HG03460 (cell line): ENCODE results near the gene CEP135.
A peak's percentile ranks its signal among the peaks of the same experiment; 100 is the strongest.

Source experiments
- ATAC-seq: cut with Tn5 transposase; IDR thresholded peaks from one replicate; pipeline ENCODE4 v1.9.1; 2021; ENCODE audit not compliant: unreplicated experiment

The CEP135 gene

GRCh38 chr4:56004235-56004634 is 55.5 kb downstream of the CEP135 start:
- no peak for ATAC-seq

- no peak for ATAC-seq
Observed at GRCh38 chr4:56007154-56007553, 58.4 kb downstream of the CEP135 start.

- ATAC-seq: no peak
Observed at GRCh38 chr4:56008206-56008605, 59.5 kb downstream of the CEP135 start.

- no peak for ATAC-seq
Observed at GRCh38 chr4:56026596-56026995, 77.9 kb downstream of the CEP135 start.

GRCh38 chr4:56028165-56028564 is 79.4 kb downstream of the CEP135 start:
- ATAC-seq: no peak

- no peak for ATAC-seq
Observed at GRCh38 chr4:56038487-56039162, 89.9 kb downstream of the CEP135 start.

- no peak for ATAC-seq
Observed at GRCh38 chr4:56040842-56041241, 92.1 kb downstream of the CEP135 start.

GRCh38 chr4:56042225-56042624 is 93.5 kb downstream of the CEP135 start:
- ATAC-seq: no peak

GRCh38 chr4:56048383-56048701 is 99.6 kb downstream of the CEP135 start:
- ATAC-seq: no peak

- ATAC-seq: peak; percentile 95
Observed at GRCh38 chr4:56048702-56049431, 100.1 kb downstream of the CEP135 start.

- ATAC-seq: no peak
Observed at GRCh38 chr4:56050625-56051024, 101.9 kb downstream of the CEP135 start.

- no peak for ATAC-seq
Observed at GRCh38 chr4:56051029-56051709, 102.4 kb downstream of the CEP135 start.

- no peak for ATAC-seq
Observed at GRCh38 chr4:56051710-56052075, 102.9 kb downstream of the CEP135 start.

GRCh38 chr4:56052481-56052880 is 103.7 kb downstream of the CEP135 start:
- ATAC-seq: no peak

- no peak for ATAC-seq
Observed at GRCh38 chr4:56052966-56053365, 104.2 kb downstream of the CEP135 start.

- no peak for ATAC-seq
Observed at GRCh38 chr4:56055027-56055977, 106.6 kb downstream of the CEP135 start.

GRCh38 chr4:56055991-56056390 is 107.2 kb downstream of the CEP135 start:
- ATAC-seq: no peak

- ATAC-seq: no peak
Observed at GRCh38 chr4:56058555-56058954, 109.8 kb downstream of the CEP135 start.

GRCh38 chr4:56060036-56060435 is 111.3 kb downstream of the CEP135 start:
- ATAC-seq: no peak

GRCh38 chr4:56062106-56062505 is 113.4 kb downstream of the CEP135 start:
- no peak for ATAC-seq

GRCh38 chr4:56062526-56063145 is 113.9 kb downstream of the CEP135 start:
- no peak for ATAC-seq
